ENCODE results near the gene IGIP.

DNA sequence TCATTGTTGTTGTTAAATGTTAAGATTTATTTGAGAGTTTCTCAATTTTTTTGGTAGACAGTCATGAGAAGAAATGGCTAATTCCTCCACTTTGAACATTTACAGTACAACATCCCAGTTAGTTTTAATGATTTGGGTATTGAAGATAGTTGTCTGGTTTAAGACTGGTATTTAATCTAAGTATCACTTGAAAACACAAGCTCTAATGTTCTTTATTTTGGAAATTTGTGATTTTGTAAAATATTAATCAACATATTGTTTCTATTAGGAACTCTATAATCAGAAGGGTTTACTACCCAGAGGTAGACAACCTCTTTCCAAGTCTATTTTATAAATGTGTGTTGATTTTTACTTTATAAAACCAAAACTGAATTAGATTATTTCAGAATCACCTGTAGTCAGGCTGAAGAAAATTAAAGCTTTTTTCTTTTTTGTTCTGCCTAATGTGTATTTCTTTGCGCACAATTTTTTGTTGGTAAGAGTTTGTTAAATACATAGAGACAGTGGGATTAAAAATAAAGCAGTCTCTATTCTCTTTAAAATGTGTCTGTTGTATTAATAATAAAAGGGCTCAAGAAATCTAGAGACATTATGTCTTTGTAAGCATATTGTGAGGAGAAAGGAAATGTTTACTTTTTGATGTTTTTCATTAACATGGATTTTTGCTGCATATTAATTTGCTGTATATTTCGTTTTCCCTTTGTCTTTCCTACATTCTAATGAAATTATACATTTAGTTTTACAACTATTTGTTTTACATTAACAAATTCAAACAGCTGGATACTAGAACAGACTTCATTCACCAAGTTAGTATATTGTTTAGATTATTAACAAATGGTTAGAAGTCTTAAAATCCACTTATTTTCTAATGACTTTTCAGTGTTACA, 15.7 kb upstream of the IGIP start:
- TF ChIP-seq YY1 (IDR thresholded peaks at IDR 0.05; ENCODE audit: insufficient read depth, insufficient read length) (no peak), ZNF274 (IDR thresholded peaks at IDR 0.05; ENCODE audit: low read depth, low read length) (no peak)

Measured in NT2/D1 (cell line).